ENCODE results near the gene ZNF574.

Gene ZNF574

GRCh38 chr19:42089191-42089750 lies 13.3 kb downstream of the ZNF574 start:
- DNase-seq (ENCODE audit: low read depth), result no peak
- H3K4me3 ChIP-seq (ENCODE audit: low read depth, low read length), result no peak overlapping the region
- no peak for TF ChIP-seq CTCF (IDR thresholded peaks at IDR 0.05; ENCODE audit: insufficient read depth, low read depth, low read length, missing control alignments)

- no peak overlapping the region for H3K4me3 ChIP-seq (ENCODE audit: low read depth, low read length)
- DNase-seq (ENCODE audit: low read depth), result no peak
Observed at GRCh38 chr19:42089772-42090171, 13.8 kb downstream of the ZNF574 start.

GRCh38 chr19:42090672-42091071 lies 14.7 kb downstream of the ZNF574 start:
- H3K4me3 ChIP-seq (ENCODE audit: low read depth, low read length), result no peak overlapping the region
- no peak for TF ChIP-seq CTCF (IDR thresholded peaks at IDR 0.05; ENCODE audit: insufficient read depth, low read depth, low read length, missing control alignments)
- DNase-seq (ENCODE audit: low read depth), result peak; percentile 44

More at GRCh38 chr19:42089772-42090171, 13.8 kb downstream of the ZNF574 start:
- no peak for TF ChIP-seq CTCF (IDR thresholded peaks at IDR 0.05; ENCODE audit: insufficient read depth, low read depth, low read length, missing control alignments)

GRCh38 chr19:42091300-42091699 lies 15.3 kb downstream of the ZNF574 start:
- TF ChIP-seq CTCF (IDR thresholded peaks at IDR 0.05; ENCODE audit: insufficient read depth, low read depth, low read length, missing control alignments), result no peak
- no peak for DNase-seq (ENCODE audit: low read depth)
- no peak overlapping the region for H3K4me3 ChIP-seq (ENCODE audit: low read depth, low read length)

GRCh38 chr19:42091742-42092141 lies 15.8 kb downstream of the ZNF574 start:
- H3K4me3 ChIP-seq (ENCODE audit: low read depth, low read length), result no peak overlapping the region
- TF ChIP-seq CTCF (IDR thresholded peaks at IDR 0.05; ENCODE audit: insufficient read depth, low read depth, low read length, missing control alignments), result no peak
- no peak for DNase-seq (ENCODE audit: low read depth)

GRCh38 chr19:42092350-42092749 lies 16.4 kb downstream of the ZNF574 start:
- DNase-seq (ENCODE audit: low read depth), result peak; percentile 50
- TF ChIP-seq CTCF (IDR thresholded peaks at IDR 0.05; ENCODE audit: insufficient read depth, low read depth, low read length, missing control alignments), result peak; percentile 57
- no peak overlapping the region for H3K4me3 ChIP-seq (ENCODE audit: low read depth, low read length)

GRCh38 chr19:42093505-42093904 lies 17.5 kb downstream of the ZNF574 start:
- DNase-seq (ENCODE audit: low read depth), result no peak
- no peak for TF ChIP-seq CTCF (IDR thresholded peaks at IDR 0.05; ENCODE audit: insufficient read depth, low read depth, low read length, missing control alignments)
- H3K4me3 ChIP-seq (ENCODE audit: low read depth, low read length), result no peak overlapping the region
